ENCODE data around the gene LMNA. TPM values are rescaled to one million over a fixed set of nuclear protein-coding genes. Genes with fewer than 3 reads are reported as not detected.

Gene LMNA
- total and polyA plus RNA-seq, 10 of the 15 experiments (the other 5 are each of a cell fraction or from before 2014, with no cell fraction given) = 0.42 to 334 (median 81.1) TPM

- H3K9ac ChIP-seq (ENCODE audit: control insufficient read depth, insufficient read depth, low read length) = no peak overlapping the region
- FAIRE-seq (no peak), ATAC-seq (no peak), DNase-seq (ENCODE audit: low read depth, low spot score) (no peak)
- POLR2A ChIA-PET = no interaction called here
- H3K4me2 ChIP-seq (ENCODE audit: control insufficient read depth, insufficient read depth) = no peak overlapping the region
- WGBS (ENCODE audit: insufficient coverage, insufficient replicate concordance, low lambda C conversion rate, missing lambda C conversion rate) = 63% methylated on average over 4 of the region's 4 CpGs
- CTCF ChIA-PET = interaction anchor here (0.7 kb wide), 1 partner anchor 118 kb away, joined by 3 read pairs; no protein-coding TSS in a partner anchor
- SMC1A ChIA-PET (ENCODE audit: uncharacterized antibody, unreplicated experiment) = no interaction called here
- no peak overlapping the region for H3K4me3 ChIP-seq
- peaks cover 2% of the 10 kb centered on the region; the same call in 1 of the 2 replicates for H3K79me2 ChIP-seq (ENCODE audit: control insufficient read depth, insufficient read depth, low read length)
- no peak overlapping the region for H3K27ac ChIP-seq (ENCODE audit: control insufficient read depth, insufficient read depth)
- RAD21 ChIA-PET (ENCODE audit: unreplicated experiment) = no interaction called here
- no peaks in the 10 kb centered on the region; the same call in 2 of the 3 replicates for H3K9me3 ChIP-seq (replicated peaks; ENCODE audit: control insufficient read depth, insufficient read depth, low read length)
- no TSS peak for BruUV-seq (replicated peaks)
- peaks cover 9% of the 10 kb centered on the region for H3K4me1 ChIP-seq (ENCODE audit: control insufficient read depth, insufficient read depth, low read length)
- no peak for TF ChIP-seq SPI1 (IDR thresholded peaks at IDR 0.05; ENCODE audit: borderline replicate concordance, insufficient read depth, low read depth, low read length)
- TF ChIP-seq RELB (IDR thresholded peaks at IDR 0.05; ENCODE audit: low read depth) = no peak
- no peak for TF ChIP-seq ZNF217 (IDR thresholded peaks at IDR 0.05)
- TF ChIP-seq CTCF (IDR thresholded peaks at IDR 0.05 in 2 of 3, conservative IDR thresholded peaks at IDR 0.05 in 1 of 3; ENCODE audit: control insufficient read depth in 2 of 3, extremely low read depth in 1 of 3, insufficient read depth in 1 of 3, low read depth in 3 of 3, low read length in 3 of 3) = no peak
- no peak for TF ChIP-seq MEF2B (IDR thresholded peaks at IDR 0.05; ENCODE audit: partially characterized antibody, poor library complexity, severe bottlenecking)
- TF ChIP-seq EZH2 (IDR thresholded peaks at IDR 0.05; ENCODE audit: borderline replicate concordance, control insufficient read depth, low read depth, low read length) = no peak
- TF ChIP-seq YBX1 (IDR thresholded peaks at IDR 0.05) = no peak
- TF ChIP-seq RBBP5 (conservative IDR thresholded peaks at IDR 0.05) = no peak
- no peak for TF ChIP-seq HDAC2 (IDR thresholded peaks at IDR 0.05)
- no peak for TF ChIP-seq ATF2 (IDR thresholded peaks at IDR 0.05; ENCODE audit: low read length)
- TF ChIP-seq FOXK2 (IDR thresholded peaks at IDR 0.05) = no peak
- TF ChIP-seq STAT1 (conservative IDR thresholded peaks at IDR 0.05) = no peak
- TF ChIP-seq PAX5 (IDR thresholded peaks at IDR 0.05; ENCODE audit: borderline replicate concordance, low read depth, low read length) = no peak
- TF ChIP-seq MYC (IDR thresholded peaks at IDR 0.05; ENCODE audit: insufficient read depth, insufficient read length, insufficient replicate concordance, low read length, severe bottlenecking) = no peak
- no peak for TF ChIP-seq REST (IDR thresholded peaks at IDR 0.05; ENCODE audit: low read depth, low read length)
- no peak for TF ChIP-seq NFXL1 (IDR thresholded peaks at IDR 0.05; ENCODE audit: borderline replicate concordance)
- H2AFZ ChIP-seq (ENCODE audit: control insufficient read depth, low read depth, low read length) = no peak overlapping the region
- no peaks in the 10 kb centered on the region for H3K36me3 ChIP-seq (ENCODE audit: control insufficient read depth in 2 of 2, insufficient read depth in 2 of 2, low read length in 1 of 2)
- intact Hi-C loops (cut with micrococcal nuclease; ENCODE audit: unreplicated experiment) = no loop called here
- no peaks in the 10 kb centered on the region for H4K20me1 ChIP-seq (ENCODE audit: control insufficient read depth, insufficient read depth)
- in situ Hi-C loops (cut with MboI) = no loop called here
- peaks cover 0 to 2% of the 10 kb centered on the region in 2 experiments; a peak in 1 of 4 replicates for H3K27me3 ChIP-seq (replicated peaks in 1 of 2; ENCODE audit: control insufficient read depth in 2 of 2, insufficient read depth in 2 of 2, low read length in 1 of 2)
These were observed 33.7 kb upstream of the LMNA start for GRCh38 chr1:156080863-156081179.

Measured in GM12878 (cell line).